Measurements from ENCODE around the gene CCDC14. TPM values are rescaled to one million over a fixed set of nuclear protein-coding genes. Genes with fewer than 3 reads are reported as not detected.

Gene CCDC14
- total and polyA plus RNA-seq, 4 donors = 3.7 to 32.5 (median 14.7) TPM

GRCh38 chr3:123893012-123893411 is 68.0 kb downstream of the CCDC14 start:
- no peak overlapping the region for H3K27ac ChIP-seq (ENCODE audit: low read depth in 1 of 2, low read length in 2 of 2)
- no peak for TF ChIP-seq HNF4G (IDR thresholded peaks at IDR 0.05)
- TF ChIP-seq SP1 (IDR thresholded peaks at IDR 0.05) = no peak
- TF ChIP-seq ZBTB33 (IDR thresholded peaks at IDR 0.05) = peak; percentile 25
- TF ChIP-seq NR2F2 (IDR thresholded peaks at IDR 0.05) = no peak
- no peak for TF ChIP-seq FOXA1 (IDR thresholded peaks at IDR 0.05)
- TF ChIP-seq ATF3 (IDR thresholded peaks at IDR 0.05) = no peak
- no peak for TF ChIP-seq TAF1 (conservative IDR thresholded peaks at IDR 0.05)
- TF ChIP-seq RAD21 (IDR thresholded peaks at IDR 0.05) = no peak
- TF ChIP-seq RXRA (IDR thresholded peaks at IDR 0.05) = peak in 1 of 2 donors; percentile 62
- TF ChIP-seq JUND (IDR thresholded peaks at IDR 0.05) = no peak
- TF ChIP-seq HNF4A (conservative IDR thresholded peaks at IDR 0.05) = peak; percentile 48 to 68
- peak; percentile 38 for TF ChIP-seq YY1 (IDR thresholded peaks at IDR 0.05)
- no peak for TF ChIP-seq FOXA2 (IDR thresholded peaks at IDR 0.05)
- no peak for TF ChIP-seq GABPA (IDR thresholded peaks at IDR 0.05 in 1 of 2, conservative IDR thresholded peaks at IDR 0.05 in 1 of 2)
- TF ChIP-seq CTCF (IDR thresholded peaks at IDR 0.05; ENCODE audit: low read depth, low read length, missing input control) = no peak
- no peak for TF ChIP-seq REST (IDR thresholded peaks at IDR 0.05)
- TF ChIP-seq MAX (IDR thresholded peaks at IDR 0.05) = peak; percentile 22
- no peaks in the 10 kb centered on the region for H3K9me3 ChIP-seq (ENCODE audit: control insufficient read depth in 4 of 4, low read length in 3 of 4)
- 44% methylated on average over 1 of the region's 1 CpG for WGBS
- no peak overlapping the region for H3K9ac ChIP-seq (ENCODE audit: low read depth in 1 of 2, low read length in 2 of 2)
- H3K27me3 ChIP-seq (ENCODE audit: control insufficient read depth in 4 of 4, insufficient read depth in 4 of 4, low read length in 3 of 4) = no peaks in the 10 kb centered on the region
- H3K36me3 ChIP-seq (ENCODE audit: control insufficient read depth in 4 of 4, insufficient read depth in 3 of 4, low read depth in 1 of 4, low read length in 3 of 4) = no peaks in the 10 kb centered on the region
- no peaks in the 10 kb centered on the region for H3K4me1 ChIP-seq (ENCODE audit: control insufficient read depth in 4 of 4, insufficient read depth in 4 of 4, low read length in 3 of 4)
- DNase-seq (ENCODE audit: low spot score) = no peak
- no peak overlapping the region for H3K4me3 ChIP-seq (ENCODE audit: low read depth in 1 of 3, low read length in 3 of 3)

GRCh38 chr3:123892195-123892594 is 68.8 kb downstream of the CCDC14 start:
- WGBS = 6% methylated on average over 1 of the region's 1 CpG
- Histone ChIP-seq H3K4me3 (ENCODE audit: low read depth in 1 of 3, low read length in 3 of 3) (no peak overlapping the region), H3K4me1 (ENCODE audit: control insufficient read depth in 4 of 4, insufficient read depth in 4 of 4, low read length in 3 of 4) (no peaks in the 10 kb centered on the region), H3K36me3 (ENCODE audit: control insufficient read depth in 4 of 4, insufficient read depth in 3 of 4, low read depth in 1 of 4, low read length in 3 of 4) (no peaks in the 10 kb centered on the region), H3K9me3 (ENCODE audit: control insufficient read depth in 4 of 4, low read length in 3 of 4) (no peaks in the 10 kb centered on the region), H3K9ac (ENCODE audit: low read depth in 1 of 2, low read length in 2 of 2) (no peak overlapping the region), H3K27me3 (ENCODE audit: control insufficient read depth in 4 of 4, insufficient read depth in 4 of 4, low read length in 3 of 4) (no peaks in the 10 kb centered on the region), H3K27ac (ENCODE audit: low read depth in 1 of 2, low read length in 2 of 2) (no peak overlapping the region)
- DNase-seq (ENCODE audit: low spot score) = no peak
- TF ChIP-seq ATF3 (IDR thresholded peaks at IDR 0.05) = no peak
- TF ChIP-seq REST (IDR thresholded peaks at IDR 0.05) = no peak
- TF ChIP-seq RXRA (IDR thresholded peaks at IDR 0.05) = no peak
- no peak for TF ChIP-seq CTCF (IDR thresholded peaks at IDR 0.05; ENCODE audit: low read depth, low read length, missing input control)
- TF ChIP-seq EGR1 (IDR thresholded peaks at IDR 0.05; ENCODE audit: low read depth in 2 of 2) = no peak
- no peak for TF ChIP-seq YY1 (IDR thresholded peaks at IDR 0.05)
